Body of pancreas (tissue), 4 donors: ENCODE data around the gene RNASE1.
A peak's percentile ranks its signal among the peaks of the same experiment; 100 is the strongest.

Experiments used
- POLR2A ChIP-seq, 3 donors: fragments of 450-650 bp; IDR thresholded peaks; one replicate each; pipeline ENCODE4 v1.6.1; 2016; ENCODE audit warnings: antibody characterized with exemption in 3 of 3, mild to moderate bottlenecking in 2 of 3
- TF ChIP-seq, protein P1 (sequence below), 7 experiments: fragments of 450-650 bp in 4 of 7; fragments of 200-600 bp in 3 of 7; sonication (generic) in 3 of 7; IDR thresholded peaks; one replicate each; pipeline ENCODE4 v1.5.1; 2016 to 2019; ENCODE audit warnings: antibody characterized with exemption in 7 of 7

DNA sequence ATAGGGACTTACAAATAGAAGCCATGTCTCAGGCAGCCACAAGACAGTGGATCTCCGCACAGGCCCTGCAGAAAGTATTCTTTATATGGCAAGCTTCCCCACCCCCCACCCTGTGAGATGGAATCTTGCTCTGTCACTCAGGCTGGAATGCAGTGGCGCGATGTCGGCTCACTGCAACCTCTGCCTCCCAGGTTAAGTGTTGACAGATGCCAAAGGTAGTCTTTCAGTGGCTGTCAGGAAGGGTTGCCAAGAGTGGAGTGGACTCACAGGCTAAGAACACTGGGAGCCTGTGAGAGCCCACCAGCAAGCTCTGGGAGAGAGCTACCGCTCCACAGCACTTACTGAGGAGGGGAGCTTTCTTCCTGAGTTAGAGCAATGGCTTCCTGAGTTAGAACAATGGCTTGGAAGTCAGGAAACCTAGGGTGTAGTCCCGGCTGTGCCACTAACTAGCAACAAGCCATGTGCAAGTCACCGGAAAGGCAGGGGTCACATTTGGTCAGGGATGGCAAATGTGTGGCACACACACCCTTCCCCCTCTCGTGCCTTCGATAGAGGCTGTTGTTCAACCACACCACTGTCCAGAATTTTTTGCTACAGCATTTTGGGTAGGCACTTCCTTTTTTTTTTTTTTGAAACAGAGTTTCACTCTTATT is 2.6 kb downstream of the RNASE1 start:
- TF ChIP-seq, protein P1, sequence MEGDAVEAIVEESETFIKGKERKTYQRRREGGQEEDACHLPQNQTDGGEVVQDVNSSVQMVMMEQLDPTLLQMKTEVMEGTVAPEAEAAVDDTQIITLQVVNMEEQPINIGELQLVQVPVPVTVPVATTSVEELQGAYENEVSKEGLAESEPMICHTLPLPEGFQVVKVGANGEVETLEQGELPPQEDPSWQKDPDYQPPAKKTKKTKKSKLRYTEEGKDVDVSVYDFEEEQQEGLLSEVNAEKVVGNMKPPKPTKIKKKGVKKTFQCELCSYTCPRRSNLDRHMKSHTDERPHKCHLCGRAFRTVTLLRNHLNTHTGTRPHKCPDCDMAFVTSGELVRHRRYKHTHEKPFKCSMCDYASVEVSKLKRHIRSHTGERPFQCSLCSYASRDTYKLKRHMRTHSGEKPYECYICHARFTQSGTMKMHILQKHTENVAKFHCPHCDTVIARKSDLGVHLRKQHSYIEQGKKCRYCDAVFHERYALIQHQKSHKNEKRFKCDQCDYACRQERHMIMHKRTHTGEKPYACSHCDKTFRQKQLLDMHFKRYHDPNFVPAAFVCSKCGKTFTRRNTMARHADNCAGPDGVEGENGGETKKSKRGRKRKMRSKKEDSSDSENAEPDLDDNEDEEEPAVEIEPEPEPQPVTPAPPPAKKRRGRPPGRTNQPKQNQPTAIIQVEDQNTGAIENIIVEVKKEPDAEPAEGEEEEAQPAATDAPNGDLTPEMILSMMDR (IDR thresholded peaks at IDR 0.05) = no peak
- TF ChIP-seq POLR2A (IDR thresholded peaks at IDR 0.05) = peak in 1 of 3 donors; percentile 22
